Suprapubic skin (tissue), 4 donors: Measurements from ENCODE around the gene PTPRN2.

Experiments
- CTCF ChIP-seq, 2 donors: fragments of 200-600 bp in 1 of 2; fragments of 450-650 bp in 1 of 2; sonication (generic) in 1 of 2; IDR thresholded peaks; one replicate each; pipeline ENCODE4 v1.5.1; 2016 to 2019; ENCODE audit warnings: antibody characterized with exemption in 2 of 2, mild to moderate bottlenecking in 1 of 2, moderate library complexity in 1 of 2
- POLR2A ChIP-seq, 2 donors: fragments of 450-650 bp; IDR thresholded peaks; one replicate each; pipeline ENCODE4 v1.6.1; 2017; ENCODE audit warnings: antibody characterized with exemption in 2 of 2, mild to moderate bottlenecking in 2 of 2, moderate library complexity in 2 of 2
- POLR2AphosphoS5 ChIP-seq, 3 donors: sonication (generic); formaldehyde crosslinking; IDR thresholded peaks; one replicate each; pipeline ENCODE4 v1.6.1; 2017; ENCODE audit warnings: antibody characterized with exemption in 3 of 3

DNA sequence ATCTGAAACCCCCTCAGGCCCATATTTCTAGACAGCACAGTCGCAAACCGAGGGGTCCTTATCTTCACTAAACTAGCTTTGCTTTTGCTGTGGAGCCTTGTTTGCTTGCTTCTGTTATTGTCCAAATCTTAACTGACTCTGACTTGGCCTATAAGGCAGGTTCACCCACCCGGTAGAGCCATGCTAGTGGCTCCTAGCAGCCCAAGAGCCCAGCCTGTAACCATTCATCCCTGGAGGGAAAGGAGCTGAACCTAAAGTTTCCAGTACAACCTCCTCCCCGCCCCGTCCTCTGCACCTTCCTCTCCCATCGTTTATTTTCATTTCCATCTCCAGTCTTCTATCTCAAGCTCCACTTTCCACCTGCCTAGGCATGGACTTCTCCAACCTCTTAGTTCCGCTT is 345.7 kb downstream of the PTPRN2 start:
- no peak for TF ChIP-seq CTCF (IDR thresholded peaks at IDR 0.05)
- TF ChIP-seq POLR2AphosphoS5 (IDR thresholded peaks at IDR 0.05): no peak
- no peak for TF ChIP-seq POLR2A (IDR thresholded peaks at IDR 0.05)
